Bronchial epithelial cell (primary cell): ENCODE results near the gene NUP35. TPM values are rescaled to one million over a fixed set of nuclear protein-coding genes. Genes with fewer than 3 reads are reported as not detected.

Experiments
- DNase-seq: peaks from one replicate; pipeline ENCODE4 v3.0.0-alpha.2; 2010; ENCODE audit warnings: low read depth
- FAIRE-seq: peaks from 2 replicates; lab custom pipeline; 2011; peaks lifted over from hg19 to GRCh38; lab: Jason Lieb, UNC
- H3K27me3 ChIP-seq: 2 replicates; pipeline ENCODE4 v1.5.1; 2011; ENCODE audit warnings: low read length; ENCODE audit not compliant: control insufficient read depth, insufficient read depth
- H3K36me3 ChIP-seq: 2 replicates; pipeline ENCODE4 v1.5.1; 2011; ENCODE audit warnings: low read length; ENCODE audit not compliant: control insufficient read depth, insufficient read depth
- H3K4me3 ChIP-seq: 2 replicates; pipeline ENCODE4 v1.5.1; 2011; ENCODE audit warnings: mild to moderate bottlenecking, low read depth, low read length, control low read depth
- CTCF ChIP-seq: IDR thresholded peaks from 2 replicates; pipeline ENCODE4 v1.5.1; 2011; ENCODE audit warnings: mild to moderate bottlenecking, moderate library complexity, low read length, control low read depth, inconsistent platforms; ENCODE audit not compliant: insufficient read depth, severe bottlenecking
- total RNA-seq: library from RNA; depleted of rRNA; stranded (reverse); fragments of >200 nt; gene quantifications from 2 replicates; pipeline ENCODE4 v1.2.1, GENCODE V29; 2014

Gene NUP35
- total RNA-seq, 1 donor from 2014 or later = 9.7 TPM

- DNase-seq = no peak
- H3K4me3 ChIP-seq = peak overlapping the region; percentile 86
- H3K36me3 ChIP-seq = no peaks in the 10 kb centered on the region
- H3K27me3 ChIP-seq = no peaks in the 10 kb centered on the region
- no peak for FAIRE-seq
- TF ChIP-seq CTCF = no peak
Measured at GRCh38 chr2:183123959-183124221, 353 bp upstream of the NUP35 start.

- DNase-seq (no peak), FAIRE-seq (no peak)
- no peaks in the 10 kb centered on the region for H3K27me3 ChIP-seq
- no peaks in the 10 kb centered on the region for H3K36me3 ChIP-seq
- H3K4me3 ChIP-seq = peak overlapping the region; percentile 86
- no peak for TF ChIP-seq CTCF
Measured at GRCh38 chr2:183124957-183125255, 663 bp downstream of the NUP35 start.

GRCh38 chr2:183125659-183126341 is 1.6 kb downstream of the NUP35 start:
- DNase-seq = no peak
- H3K4me3 ChIP-seq = no peak overlapping the region
- FAIRE-seq = no peak
- H3K27me3 ChIP-seq = no peaks in the 10 kb centered on the region
- no peak for TF ChIP-seq CTCF
- H3K36me3 ChIP-seq = no peaks in the 10 kb centered on the region

- no peak for TF ChIP-seq CTCF
- DNase-seq = no peak
- H3K4me3 ChIP-seq = no peak overlapping the region
- no peaks in the 10 kb centered on the region for H3K36me3 ChIP-seq
- no peaks in the 10 kb centered on the region for H3K27me3 ChIP-seq
- no peak for FAIRE-seq
Measured at GRCh38 chr2:183126635-183127034, 2.4 kb downstream of the NUP35 start.

- TF ChIP-seq CTCF = no peak
- DNase-seq = no peak
- Histone ChIP-seq H3K27me3 (no peaks in the 10 kb centered on the region), H3K36me3 (peaks cover 2% of the 10 kb centered on the region), H3K4me3 (no peak overlapping the region)
- no peak for FAIRE-seq
Measured at GRCh38 chr2:183134016-183134415, 9.8 kb downstream of the NUP35 start.

GRCh38 chr2:183148955-183149354 is 24.7 kb downstream of the NUP35 start:
- Histone ChIP-seq H3K27me3 (no peaks in the 10 kb centered on the region), H3K36me3 (no peaks in the 10 kb centered on the region), H3K4me3 (no peak overlapping the region)
- DNase-seq = no peak
- no peak for FAIRE-seq
- no peak for TF ChIP-seq CTCF
